ENCODE data around the gene CLK3.

Gene CLK3

DNA sequence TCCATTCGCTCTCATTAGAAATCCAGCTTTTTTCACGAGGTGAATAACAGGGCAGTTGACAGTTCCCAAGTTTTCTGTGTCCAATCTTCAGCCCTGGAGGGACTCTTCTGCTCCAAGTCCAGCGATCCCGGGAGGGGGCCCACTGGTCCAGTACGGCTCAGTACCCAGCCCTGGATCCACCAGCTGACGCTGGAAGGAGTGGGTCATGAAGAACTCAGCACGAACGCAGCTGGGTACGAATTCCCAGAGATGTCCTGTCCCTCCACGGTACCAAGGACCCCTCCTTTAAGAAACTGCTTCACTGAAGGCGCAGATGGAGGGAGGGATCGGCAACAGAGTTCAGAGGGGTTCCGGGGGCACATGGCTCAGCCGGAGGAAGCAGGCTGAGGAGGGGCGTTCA is 16.5 kb upstream of the CLK3 start:
- 95 to 96% methylated on average over 15 of the region's 15 CpGs for WGBS, 2 experiments
- Histone ChIP-seq H3K27ac (ENCODE audit: insufficient read depth, low read depth, low read length, poor library complexity, severe bottlenecking) (no peak overlapping the region), H3K27me3 (ENCODE audit: control insufficient read depth, insufficient read depth, low read length, poor library complexity, severe bottlenecking) (no peaks in the 10 kb centered on the region), H3K4me3 (ENCODE audit: insufficient read depth, low read depth, low read length) (no peak overlapping the region), H3K4me1 (ENCODE audit: control insufficient read depth, insufficient read depth, low read length) (peaks cover 4% of the 10 kb centered on the region), H3K36me3 (ENCODE audit: control insufficient read depth, insufficient read depth, low read length) (peaks cover 15% of the 10 kb centered on the region), H3K9me3 (ENCODE audit: control insufficient read depth, low read length) (no peaks in the 10 kb centered on the region)

DNA sequence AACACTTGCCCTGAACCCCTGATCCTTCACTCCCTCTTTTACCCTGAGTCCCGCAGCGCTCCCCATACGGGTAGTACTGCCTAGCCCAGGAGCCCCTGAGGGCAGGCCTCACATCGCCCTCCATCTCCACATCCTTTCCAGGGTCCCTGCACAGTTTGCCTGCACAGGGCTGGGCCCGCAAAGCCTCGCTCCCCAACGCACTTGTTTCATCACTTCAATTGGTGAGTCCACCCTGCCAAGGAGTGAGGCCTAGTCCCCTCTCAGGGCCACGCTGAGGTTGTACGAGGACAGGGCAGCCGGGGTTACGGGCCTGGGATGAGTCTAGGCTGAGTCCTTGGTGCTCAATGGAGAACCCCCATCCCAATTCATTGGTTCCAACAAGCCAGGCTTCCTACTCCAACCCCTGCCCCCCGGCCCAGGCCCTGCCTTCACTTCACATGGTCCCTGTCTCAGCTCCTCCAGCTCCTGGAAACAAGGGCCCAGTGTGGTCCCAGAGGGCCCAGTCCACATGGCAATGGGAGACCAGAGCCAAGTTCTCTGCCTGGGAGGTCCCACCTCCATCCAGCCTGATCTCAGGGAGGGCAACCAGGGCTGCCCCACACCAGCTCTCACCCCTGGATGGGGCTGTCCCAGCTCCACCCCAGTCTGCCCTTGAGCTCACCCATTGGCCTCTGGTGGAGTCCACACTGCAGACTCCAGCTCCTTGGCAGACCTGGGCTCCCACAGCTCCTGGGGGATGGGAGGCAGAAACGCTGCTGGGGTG is 12.4 kb upstream of the CLK3 start:
- no peaks in the 10 kb centered on the region for H3K9me3 ChIP-seq (ENCODE audit: control insufficient read depth, low read length)
- no peaks in the 10 kb centered on the region for H3K27me3 ChIP-seq (ENCODE audit: control insufficient read depth, insufficient read depth, low read length, poor library complexity, severe bottlenecking)
- peaks cover 4% of the 10 kb centered on the region for H3K36me3 ChIP-seq (ENCODE audit: control insufficient read depth, insufficient read depth, low read length)
- no peak overlapping the region for H3K4me3 ChIP-seq (ENCODE audit: insufficient read depth, low read depth, low read length)
- H3K4me1 ChIP-seq (ENCODE audit: control insufficient read depth, insufficient read depth, low read length) = no peaks in the 10 kb centered on the region
- WGBS, 2 experiments = 93 to 94% methylated on average over 13 of the region's 13 CpGs
- no peak overlapping the region for H3K27ac ChIP-seq (ENCODE audit: insufficient read depth, low read depth, low read length, poor library complexity, severe bottlenecking)

DNA sequence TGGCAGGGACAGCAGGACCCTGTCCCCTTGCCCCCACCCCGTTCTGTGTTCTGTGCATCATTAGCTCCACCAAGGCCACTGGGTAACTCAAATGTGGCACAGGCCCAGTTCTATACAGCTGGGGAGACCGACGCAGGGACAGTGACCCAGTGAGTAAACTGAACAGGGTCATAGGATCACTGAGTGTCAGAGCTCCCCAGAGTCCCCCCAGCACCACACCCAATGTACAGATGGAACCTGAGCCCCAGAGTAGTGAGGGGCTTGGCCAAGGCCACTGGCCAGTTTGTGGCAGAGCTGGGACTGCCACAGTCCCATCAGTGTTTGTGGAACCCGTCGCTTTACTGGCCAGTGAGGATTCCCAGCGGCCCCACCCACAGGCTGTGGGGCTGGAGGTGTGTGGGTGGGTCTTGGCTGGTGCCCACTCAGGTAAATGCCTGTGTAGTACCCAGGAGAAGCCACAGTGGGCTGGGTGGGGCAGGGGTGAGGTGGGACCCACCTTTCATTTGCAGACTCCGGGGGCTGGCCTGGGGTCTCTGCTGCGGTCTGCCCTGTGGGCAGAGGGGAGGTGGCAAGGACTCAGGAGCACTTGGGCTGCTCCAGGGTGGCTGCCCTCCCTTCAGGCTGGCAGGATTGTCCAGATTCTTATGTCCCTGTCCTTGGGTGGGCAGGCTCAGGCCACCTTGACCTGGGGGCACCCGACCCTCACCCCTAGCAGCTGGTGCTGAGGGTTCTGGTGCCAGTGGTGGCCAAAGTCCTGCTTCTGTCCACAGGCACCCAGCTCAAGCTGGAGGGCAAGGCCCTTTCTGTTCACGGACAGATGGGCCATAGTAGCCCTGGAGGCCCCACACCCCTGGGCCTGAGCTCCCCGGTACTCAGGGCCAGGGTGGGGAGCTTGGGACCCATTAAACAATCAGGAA is 11.6 kb upstream of the CLK3 start:
- H3K4me3 ChIP-seq (ENCODE audit: insufficient read depth, low read depth, low read length) = no peak overlapping the region
- H3K27ac ChIP-seq (ENCODE audit: insufficient read depth, low read depth, low read length, poor library complexity, severe bottlenecking) = no peak overlapping the region
- H3K4me1 ChIP-seq (ENCODE audit: control insufficient read depth, insufficient read depth, low read length) = no peaks in the 10 kb centered on the region
- H3K36me3 ChIP-seq (ENCODE audit: control insufficient read depth, insufficient read depth, low read length) = peaks cover 4% of the 10 kb centered on the region
- no peaks in the 10 kb centered on the region for H3K9me3 ChIP-seq (ENCODE audit: control insufficient read depth, low read length)
- H3K27me3 ChIP-seq (ENCODE audit: control insufficient read depth, insufficient read depth, low read length, poor library complexity, severe bottlenecking) = no peaks in the 10 kb centered on the region
- 88 to 89% methylated on average over 11 of the region's 11 CpGs for WGBS, 2 experiments

DNA sequence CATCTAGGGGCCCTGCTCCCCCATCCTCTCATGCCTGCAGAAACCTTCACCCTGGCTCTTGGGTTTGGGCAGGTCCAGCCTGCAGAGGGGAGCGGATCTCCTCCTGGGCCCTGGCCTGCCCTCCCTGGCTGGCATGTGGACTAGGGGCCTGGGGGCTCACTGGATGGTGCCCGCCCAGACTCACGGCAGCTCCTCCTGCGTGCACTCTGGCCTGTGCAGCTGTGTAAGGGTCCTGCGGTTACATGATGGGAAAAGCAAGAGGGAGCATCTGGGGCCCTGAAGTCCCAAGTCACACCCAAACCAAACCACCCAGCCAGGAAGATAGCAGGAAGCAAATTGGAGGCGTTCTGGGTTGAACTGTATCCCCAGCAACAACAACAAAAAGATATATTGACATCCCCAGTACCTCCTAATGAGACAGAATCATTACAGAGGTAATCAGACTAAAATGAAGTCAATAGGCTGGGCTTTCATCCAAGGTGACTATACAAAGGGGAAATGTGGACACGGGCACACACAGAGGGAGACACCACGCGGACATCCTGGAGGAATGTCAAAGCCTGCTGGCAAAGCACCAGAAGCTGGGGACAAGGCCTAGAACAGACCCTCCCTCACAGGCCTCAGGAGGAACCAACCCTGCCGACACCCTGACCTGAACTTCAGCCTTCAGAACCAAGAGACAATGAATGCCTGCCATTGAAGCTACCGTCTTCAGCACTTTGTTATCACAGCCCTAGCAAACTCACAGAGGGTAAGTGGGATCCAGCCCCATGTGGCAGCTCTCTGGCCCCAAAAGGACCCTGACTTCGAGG is 10.4 kb upstream of the CLK3 start:
- H3K4me3 ChIP-seq (ENCODE audit: insufficient read depth, low read depth, low read length) = no peak overlapping the region
- WGBS, 2 experiments = 92% methylated on average over 12 of the region's 12 CpGs
- no peaks in the 10 kb centered on the region for H3K9me3 ChIP-seq (ENCODE audit: control insufficient read depth, low read length)
- no peaks in the 10 kb centered on the region for H3K36me3 ChIP-seq (ENCODE audit: control insufficient read depth, insufficient read depth, low read length)
- no peak overlapping the region for H3K27ac ChIP-seq (ENCODE audit: insufficient read depth, low read depth, low read length, poor library complexity, severe bottlenecking)
- H3K27me3 ChIP-seq (ENCODE audit: control insufficient read depth, insufficient read depth, low read length, poor library complexity, severe bottlenecking) = no peaks in the 10 kb centered on the region
- H3K4me1 ChIP-seq (ENCODE audit: control insufficient read depth, insufficient read depth, low read length) = peaks cover 8% of the 10 kb centered on the region

DNA sequence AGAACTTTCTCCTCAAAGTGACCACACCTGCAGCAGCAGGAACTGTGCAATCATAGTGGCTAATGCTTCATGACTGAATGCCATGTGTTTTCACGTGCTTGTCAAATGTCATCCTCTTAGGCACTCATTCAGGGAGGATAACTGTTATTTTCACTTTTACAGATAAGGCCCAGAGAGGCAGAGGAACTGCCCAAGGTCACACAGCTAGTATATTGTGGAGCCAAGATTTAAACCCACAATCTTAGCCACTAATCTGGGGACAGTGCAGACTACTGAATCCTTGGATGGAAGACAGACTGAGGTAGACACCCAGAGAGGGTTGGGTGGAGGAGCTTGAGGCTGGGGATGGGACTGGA is 9.9 kb upstream of the CLK3 start:
- Histone ChIP-seq H3K27ac (ENCODE audit: insufficient read depth, low read depth, low read length, poor library complexity, severe bottlenecking) (no peak overlapping the region), H3K36me3 (ENCODE audit: control insufficient read depth, insufficient read depth, low read length) (no peaks in the 10 kb centered on the region), H3K27me3 (ENCODE audit: control insufficient read depth, insufficient read depth, low read length, poor library complexity, severe bottlenecking) (no peaks in the 10 kb centered on the region), H3K4me3 (ENCODE audit: insufficient read depth, low read depth, low read length) (no peak overlapping the region), H3K4me1 (ENCODE audit: control insufficient read depth, insufficient read depth, low read length) (peaks cover 14% of the 10 kb centered on the region), H3K9me3 (ENCODE audit: control insufficient read depth, low read length) (no peaks in the 10 kb centered on the region)
- 87 to 97% methylated on average over 1 of the region's 1 CpG for WGBS, 2 experiments

DNA sequence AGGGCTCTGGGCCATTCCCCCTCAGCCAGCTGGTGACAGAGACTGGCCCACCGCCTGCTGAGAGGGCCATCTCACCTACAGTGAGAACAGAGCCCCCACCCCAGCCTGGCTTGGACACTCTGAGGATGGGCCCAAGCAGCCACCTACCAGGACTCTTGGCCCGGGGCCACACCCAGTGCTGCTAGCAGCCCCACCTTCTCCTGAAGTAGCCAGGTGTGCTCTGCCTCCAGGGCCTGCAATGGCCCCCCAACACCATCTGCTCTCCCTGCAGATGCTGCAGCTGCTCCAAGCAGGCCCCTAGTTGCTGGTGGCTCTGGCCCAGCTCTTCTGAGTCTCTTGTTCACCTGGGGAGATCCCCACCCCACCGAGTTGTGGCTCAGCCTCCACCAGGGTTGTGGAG is 6.8 kb upstream of the CLK3 start:
- no peaks in the 10 kb centered on the region for H3K9me3 ChIP-seq (ENCODE audit: control insufficient read depth, low read length)
- H3K27me3 ChIP-seq (ENCODE audit: control insufficient read depth, insufficient read depth, low read length, poor library complexity, severe bottlenecking) = no peaks in the 10 kb centered on the region
- H3K4me3 ChIP-seq (ENCODE audit: insufficient read depth, low read depth, low read length) = no peak overlapping the region
- H3K4me1 ChIP-seq (ENCODE audit: control insufficient read depth, insufficient read depth, low read length) = peaks cover 17% of the 10 kb centered on the region
- WGBS, 2 experiments = 81 to 87% methylated on average over 3 of the region's 3 CpGs
- no peak overlapping the region for H3K27ac ChIP-seq (ENCODE audit: insufficient read depth, low read depth, low read length, poor library complexity, severe bottlenecking)
- no peaks in the 10 kb centered on the region for H3K36me3 ChIP-seq (ENCODE audit: control insufficient read depth, insufficient read depth, low read length)

DNA sequence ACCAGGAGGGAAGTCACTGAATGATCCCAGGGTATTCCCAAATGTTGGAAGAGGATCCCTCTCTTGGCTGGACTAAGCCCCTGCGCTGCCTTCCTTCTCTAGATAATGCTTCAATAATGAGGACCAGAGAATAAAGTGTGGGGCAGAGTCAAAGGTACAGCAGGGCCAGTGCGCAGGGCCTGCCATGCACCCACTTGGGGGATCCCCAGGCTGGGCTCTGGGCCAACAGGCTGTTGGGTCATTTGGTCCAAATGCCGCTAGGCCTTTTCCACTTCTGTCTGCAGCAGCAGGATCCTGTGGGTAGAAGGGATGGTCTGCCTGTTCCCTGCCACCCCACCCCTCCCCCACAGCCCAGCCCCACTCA is 5.7 kb upstream of the CLK3 start:
- Histone ChIP-seq H3K36me3 (ENCODE audit: control insufficient read depth, insufficient read depth, low read length) (no peaks in the 10 kb centered on the region), H3K27ac (ENCODE audit: insufficient read depth, low read depth, low read length, poor library complexity, severe bottlenecking) (no peak overlapping the region), H3K27me3 (ENCODE audit: control insufficient read depth, insufficient read depth, low read length, poor library complexity, severe bottlenecking) (no peaks in the 10 kb centered on the region), H3K4me3 (ENCODE audit: insufficient read depth, low read depth, low read length) (no peak overlapping the region), H3K4me1 (ENCODE audit: control insufficient read depth, insufficient read depth, low read length) (peaks cover 17% of the 10 kb centered on the region), H3K9me3 (ENCODE audit: control insufficient read depth, low read length) (no peaks in the 10 kb centered on the region)
- WGBS, 2 experiments = 84 to 96% methylated on average over 3 of the region's 3 CpGs

DNA sequence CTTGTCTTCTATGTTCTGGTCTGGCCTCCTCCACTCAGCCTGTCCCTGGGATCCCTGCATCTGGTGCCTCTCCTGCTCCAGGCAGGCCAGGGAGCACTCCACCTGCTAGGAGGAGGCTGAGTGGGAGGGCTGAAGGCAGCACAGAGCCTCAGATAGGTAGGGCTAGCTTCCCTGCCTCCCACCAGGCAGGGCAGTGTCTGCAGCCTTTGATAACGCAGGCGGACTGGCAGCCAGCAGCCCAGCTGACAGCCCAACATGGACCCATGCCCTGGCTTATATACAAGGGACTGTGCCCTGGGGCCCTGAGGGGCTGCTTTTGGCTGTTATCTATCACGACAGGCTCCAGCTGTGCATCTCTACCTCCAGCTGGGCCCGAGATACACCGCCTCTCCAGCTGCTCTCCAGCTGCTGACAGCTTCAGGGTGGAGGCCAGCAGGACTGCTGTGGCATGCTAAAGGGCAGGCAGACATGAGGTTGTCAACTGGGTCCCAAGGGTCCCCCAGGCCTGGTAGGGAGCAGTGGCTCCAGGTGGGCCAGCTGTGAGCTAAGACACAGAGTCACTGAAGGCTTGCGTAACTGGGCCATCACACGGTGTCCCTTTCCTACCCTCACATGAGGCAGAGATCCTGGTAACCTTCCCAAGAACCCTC is 5.2 kb upstream of the CLK3 start:
- H3K27ac ChIP-seq (ENCODE audit: insufficient read depth, low read depth, low read length, poor library complexity, severe bottlenecking) = no peak overlapping the region
- H3K4me1 ChIP-seq (ENCODE audit: control insufficient read depth, insufficient read depth, low read length) = peaks cover 17% of the 10 kb centered on the region
- H3K27me3 ChIP-seq (ENCODE audit: control insufficient read depth, insufficient read depth, low read length, poor library complexity, severe bottlenecking) = no peaks in the 10 kb centered on the region
- H3K36me3 ChIP-seq (ENCODE audit: control insufficient read depth, insufficient read depth, low read length) = no peaks in the 10 kb centered on the region
- no peak overlapping the region for H3K4me3 ChIP-seq (ENCODE audit: insufficient read depth, low read depth, low read length)
- WGBS, 2 experiments = 64 to 72% methylated on average over 7 of the region's 7 CpGs
- no peaks in the 10 kb centered on the region for H3K9me3 ChIP-seq (ENCODE audit: control insufficient read depth, low read length)

DNA sequence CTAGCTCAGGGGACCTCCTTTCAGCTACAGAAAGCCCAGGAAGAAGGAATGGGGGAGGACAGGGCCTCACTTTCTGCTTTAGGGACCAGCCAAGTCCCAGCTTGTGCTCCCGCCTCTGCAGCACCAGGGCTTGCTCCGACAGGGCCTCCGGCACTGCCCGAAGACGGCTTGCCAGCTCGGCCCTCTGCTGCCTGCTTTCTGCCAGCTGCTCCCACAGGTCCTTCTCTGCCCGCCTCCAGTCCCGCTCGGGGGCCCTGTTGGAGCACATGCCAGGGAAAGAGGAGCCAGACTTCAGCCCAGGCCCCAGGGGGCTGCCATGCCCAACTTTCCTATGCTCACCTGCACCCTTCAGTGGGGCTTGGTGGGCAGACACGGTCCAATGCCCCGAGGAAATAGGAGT is 4.3 kb upstream of the CLK3 start:
- 94 to 95% methylated on average over 11 of the region's 11 CpGs for WGBS, 2 experiments
- H3K4me1 ChIP-seq (ENCODE audit: control insufficient read depth, insufficient read depth, low read length) = peaks cover 18% of the 10 kb centered on the region
- no peaks in the 10 kb centered on the region for H3K9me3 ChIP-seq (ENCODE audit: control insufficient read depth, low read length)
- no peak overlapping the region for H3K4me3 ChIP-seq (ENCODE audit: insufficient read depth, low read depth, low read length)
- H3K27ac ChIP-seq (ENCODE audit: insufficient read depth, low read depth, low read length, poor library complexity, severe bottlenecking) = no peak overlapping the region
- H3K36me3 ChIP-seq (ENCODE audit: control insufficient read depth, insufficient read depth, low read length) = no peaks in the 10 kb centered on the region
- H3K27me3 ChIP-seq (ENCODE audit: control insufficient read depth, insufficient read depth, low read length, poor library complexity, severe bottlenecking) = no peaks in the 10 kb centered on the region

Data from ectodermal cell (in vitro differentiated cells).